Activated naive CD4-positive, alpha-beta T cell treated with anti-CD3 and anti-CD28 coated beads, Interleukin-2, amount 10 ng/mL, durations not matched to agents 7 days and 5 days (primary cell): ENCODE results near the gene BRAT1.
A peak's percentile ranks its signal among the peaks of the same experiment; 100 is the strongest.

Source experiments
- CTCF ChIA-PET: fragments of 350-600 bp; sonication (Branson Sonifier 250); formaldehyde crosslinking; loops from one replicate; lab custom pipeline; 2021; ENCODE audit warnings: antibody characterized with exemption; lab: Charles Lee
- DNase-seq: peaks from one replicate; pipeline ENCODE4 v3.0.0-alpha.2; 2020
- H3K27ac Mint-ChIP-seq: one replicate; pipeline ENCODE4 v1.8.0; 2021; ENCODE audit warnings: mild to moderate bottlenecking, moderate library complexity, mixed read lengths
- H3K27me3 Mint-ChIP-seq: one replicate; pipeline ENCODE4 v1.8.0; 2021; ENCODE audit warnings: mild to moderate bottlenecking, mixed read lengths
- H3K36me3 Mint-ChIP-seq: one replicate; pipeline ENCODE4 v1.8.0; 2021; ENCODE audit warnings: mixed read lengths
- H3K4me1 Mint-ChIP-seq: one replicate; pipeline ENCODE4 v1.8.0; 2021; ENCODE audit warnings: mixed read lengths
- H3K4me3 Mint-ChIP-seq: one replicate; pipeline ENCODE4 v1.8.0; 2021; ENCODE audit warnings: mild to moderate bottlenecking, moderate library complexity, mixed read lengths
- H3K9me3 Mint-ChIP-seq: one replicate; pipeline ENCODE4 v1.8.0; 2021; ENCODE audit warnings: mixed read lengths

Gene BRAT1

DNA sequence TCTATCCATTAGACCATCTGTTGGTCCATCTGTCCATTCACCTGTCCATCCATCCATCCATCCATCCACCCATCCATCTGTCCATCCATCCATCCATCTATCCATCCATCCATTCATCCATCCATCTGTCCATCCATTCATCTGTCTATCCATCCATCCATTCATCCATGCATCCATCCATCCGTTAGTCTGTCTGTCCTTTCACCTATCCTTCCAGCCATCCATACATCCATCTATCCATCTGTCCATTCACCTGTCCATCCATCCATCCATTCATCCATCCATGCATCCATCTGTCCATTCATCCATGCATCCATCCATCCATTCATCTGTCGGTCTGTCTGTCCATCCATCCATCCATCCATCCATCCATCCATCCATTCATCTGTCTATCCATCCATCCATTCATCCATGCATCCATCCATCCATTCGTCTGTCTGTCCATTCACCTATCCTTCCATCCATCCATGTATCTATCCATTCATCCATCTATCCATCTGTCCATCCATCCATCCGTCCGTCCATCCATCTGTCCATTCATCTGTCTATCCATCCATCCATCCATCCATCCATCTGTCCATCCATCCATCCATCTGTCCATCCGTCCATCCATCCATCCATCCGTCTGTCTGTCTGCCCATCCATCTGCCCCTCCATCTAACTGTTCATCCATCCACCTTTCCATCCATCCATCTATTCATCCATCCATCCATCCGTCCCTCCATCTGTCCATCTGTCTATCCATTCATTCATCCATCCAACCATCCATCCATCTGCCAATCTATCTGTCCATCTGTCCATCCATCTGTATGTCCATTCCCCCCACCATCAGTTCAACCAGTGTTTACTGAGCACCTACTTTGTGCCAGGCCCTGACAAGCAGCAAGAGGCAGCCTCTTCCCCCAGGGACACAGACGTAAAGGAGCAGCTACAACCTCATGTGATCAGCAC lies 40.6 kb downstream of the BRAT1 start:
- Mint-ChIP-seq H3K9me3 (no peaks in the 10 kb centered on the region), H3K27me3 (peaks cover 25% of the 10 kb centered on the region), H3K4me1 (peaks cover 50% of the 10 kb centered on the region), H3K36me3 (no peaks in the 10 kb centered on the region), H3K4me3 (no peak overlapping the region), H3K27ac (no peak overlapping the region)
- DNase-seq: no peak
- CTCF ChIA-PET: no interaction called here

GRCh38 chr7:2513702-2514101 lies 41.6 kb downstream of the BRAT1 start:
- Mint-ChIP-seq H3K4me1 (peaks cover 57% of the 10 kb centered on the region), H3K36me3 (peaks cover 1% of the 10 kb centered on the region), H3K9me3 (no peaks in the 10 kb centered on the region), H3K4me3 (no peak overlapping the region), H3K27me3 (peaks cover 21% of the 10 kb centered on the region), H3K27ac (no peak overlapping the region)
- DNase-seq: no peak
- CTCF ChIA-PET: no interaction called here

DNA sequence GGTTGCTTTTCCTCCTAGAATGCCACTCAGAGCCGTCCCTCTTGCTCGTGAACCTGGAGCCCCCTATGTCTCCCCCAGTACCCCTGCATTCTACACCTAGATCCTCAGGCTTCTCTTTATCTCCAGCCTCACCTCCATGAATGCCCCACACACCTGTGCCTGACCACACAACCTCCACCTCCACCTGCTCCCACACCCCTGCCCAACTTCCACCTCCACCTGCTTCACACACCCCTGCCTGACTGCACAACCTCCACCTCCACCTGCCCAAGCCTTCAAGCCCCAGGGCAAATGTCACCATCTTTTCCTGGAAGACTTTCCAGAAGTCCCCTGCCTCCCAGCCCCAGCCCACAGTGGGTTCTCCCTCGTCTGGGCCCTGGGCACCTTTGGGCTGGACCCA lies 42.6 kb downstream of the BRAT1 start:
- no peak overlapping the region for H3K4me3 Mint-ChIP-seq
- peaks cover 1% of the 10 kb centered on the region for H3K36me3 Mint-ChIP-seq
- H3K27me3 Mint-ChIP-seq: peaks cover 16% of the 10 kb centered on the region
- peak overlapping the region; percentile 97 for H3K27ac Mint-ChIP-seq
- no peaks in the 10 kb centered on the region for H3K9me3 Mint-ChIP-seq
- H3K4me1 Mint-ChIP-seq: peaks cover 58% of the 10 kb centered on the region
- CTCF ChIA-PET: no interaction called here
- no peak for DNase-seq

DNA sequence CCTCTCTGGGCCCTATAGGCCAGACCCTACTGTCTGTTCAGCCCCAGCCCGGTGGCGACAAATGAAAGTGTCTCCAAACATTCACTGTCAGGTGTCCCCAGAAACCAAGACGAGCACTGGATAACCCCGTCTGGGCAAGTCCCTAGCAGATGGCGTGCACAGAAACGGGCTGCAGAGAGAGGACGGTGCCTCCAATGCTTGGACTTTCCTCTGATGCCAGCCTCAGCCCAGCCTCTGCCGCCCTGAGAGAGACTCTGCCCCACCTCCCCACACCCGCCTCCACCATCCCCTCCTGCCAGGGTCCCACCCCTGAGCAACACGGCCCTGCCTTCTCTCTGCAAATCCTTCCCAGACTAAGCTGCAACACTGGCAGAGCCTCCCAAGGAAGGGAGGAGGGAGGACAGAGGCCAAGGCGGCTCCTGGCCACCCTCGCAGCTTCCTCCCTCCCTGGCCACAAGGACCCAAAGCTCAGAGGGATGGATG lies 43.1 kb downstream of the BRAT1 start:
- H3K27me3 Mint-ChIP-seq: peaks cover 11% of the 10 kb centered on the region
- H3K4me3 Mint-ChIP-seq: peak overlapping the region; percentile 72
- H3K36me3 Mint-ChIP-seq: peaks cover 1% of the 10 kb centered on the region
- no peak for DNase-seq
- H3K4me1 Mint-ChIP-seq: peaks cover 59% of the 10 kb centered on the region
- CTCF ChIA-PET: no interaction called here
- no peaks in the 10 kb centered on the region for H3K9me3 Mint-ChIP-seq
- H3K27ac Mint-ChIP-seq: peak overlapping the region; percentile 97

DNA sequence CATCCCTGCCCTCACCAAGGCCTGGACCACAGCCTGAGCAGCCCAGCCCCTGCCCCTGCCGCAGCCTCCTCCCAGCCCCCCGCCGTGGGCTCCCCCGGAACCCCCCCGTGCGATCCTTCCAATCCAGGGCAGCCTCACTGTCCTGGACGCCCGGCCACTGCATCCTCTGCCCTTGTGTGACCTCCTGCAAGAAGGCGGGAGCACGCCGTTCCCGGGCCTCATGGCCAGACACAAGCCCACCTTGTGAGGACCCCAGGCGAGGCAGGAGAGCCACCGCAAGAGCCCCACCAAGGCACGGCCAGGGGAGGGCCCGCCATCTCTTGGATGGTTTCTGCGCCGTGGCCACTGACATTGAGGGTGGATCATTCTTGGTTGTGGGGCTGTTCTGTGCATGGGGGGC lies 43.6 kb downstream of the BRAT1 start:
- H3K27ac Mint-ChIP-seq: peak overlapping the region; percentile 97
- peaks cover 8% of the 10 kb centered on the region for H3K27me3 Mint-ChIP-seq
- no peak for DNase-seq
- H3K36me3 Mint-ChIP-seq: peaks cover 1% of the 10 kb centered on the region
- peaks cover 59% of the 10 kb centered on the region for H3K4me1 Mint-ChIP-seq
- H3K4me3 Mint-ChIP-seq: peak overlapping the region; percentile 72
- no peaks in the 10 kb centered on the region for H3K9me3 Mint-ChIP-seq
- CTCF ChIA-PET: no interaction called here

GRCh38 chr7:2510909-2511768 lies 44.2 kb downstream of the BRAT1 start:
- DNase-seq: peak; percentile 81
- Mint-ChIP-seq H3K27me3 (peaks cover 3% of the 10 kb centered on the region), H3K4me1 (peaks cover 64% of the 10 kb centered on the region), H3K4me3 (peak overlapping the region; percentile 72), H3K27ac (peak overlapping the region; percentile 97), H3K36me3 (peaks cover 1% of the 10 kb centered on the region), H3K9me3 (no peaks in the 10 kb centered on the region)
- CTCF ChIA-PET: interaction anchor here (1.3 kb wide), 1 partner anchor 10 kb away, joined by 4 read pairs; no protein-coding TSS in a partner anchor

DNA sequence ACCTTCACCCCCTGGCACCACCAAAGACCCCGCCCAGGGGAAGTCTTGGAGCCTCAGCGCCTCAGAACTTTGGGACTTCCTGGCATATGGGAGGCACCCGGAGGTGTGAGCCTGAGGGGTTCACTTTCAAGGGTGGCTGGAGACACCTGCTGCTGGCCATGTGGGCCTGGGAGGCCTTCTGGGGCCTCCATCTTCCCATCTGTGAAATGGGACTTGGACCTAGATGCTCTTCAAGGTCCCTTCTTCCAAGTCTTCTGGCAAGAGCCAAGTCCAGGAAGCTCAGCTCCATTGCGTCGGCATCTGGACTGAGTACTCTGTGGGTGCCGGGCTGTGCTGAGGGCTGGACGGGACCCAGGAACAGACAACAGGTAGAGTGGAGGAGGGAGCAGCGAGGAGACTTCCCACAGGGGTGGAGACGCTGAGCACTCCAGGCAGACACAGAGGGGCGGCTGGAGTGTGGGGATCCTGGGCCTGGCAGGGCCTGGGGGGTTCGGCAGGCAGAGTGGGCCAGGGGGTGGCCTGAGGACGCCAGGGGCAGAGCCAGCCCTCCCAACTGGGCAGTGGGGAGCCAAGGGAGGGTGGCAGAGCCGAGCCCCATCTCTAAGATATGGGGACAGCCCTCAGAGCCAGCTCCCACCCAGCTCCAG lies 45.1 kb downstream of the BRAT1 start:
- no peaks in the 10 kb centered on the region for H3K9me3 Mint-ChIP-seq
- peaks cover 3% of the 10 kb centered on the region for H3K27me3 Mint-ChIP-seq
- no peak for DNase-seq
- peaks cover 64% of the 10 kb centered on the region for H3K4me1 Mint-ChIP-seq
- CTCF ChIA-PET: interaction anchor here (0.6 to 1.3 kb wide), 2 partner anchors 11 to 41 kb away, joined by 3 to 4 read pairs; no protein-coding TSS in a partner anchor
- H3K36me3 Mint-ChIP-seq: peaks cover 1% of the 10 kb centered on the region
- H3K4me3 Mint-ChIP-seq: peak overlapping the region; percentile 72
- peak overlapping the region; percentile 97 for H3K27ac Mint-ChIP-seq

DNA sequence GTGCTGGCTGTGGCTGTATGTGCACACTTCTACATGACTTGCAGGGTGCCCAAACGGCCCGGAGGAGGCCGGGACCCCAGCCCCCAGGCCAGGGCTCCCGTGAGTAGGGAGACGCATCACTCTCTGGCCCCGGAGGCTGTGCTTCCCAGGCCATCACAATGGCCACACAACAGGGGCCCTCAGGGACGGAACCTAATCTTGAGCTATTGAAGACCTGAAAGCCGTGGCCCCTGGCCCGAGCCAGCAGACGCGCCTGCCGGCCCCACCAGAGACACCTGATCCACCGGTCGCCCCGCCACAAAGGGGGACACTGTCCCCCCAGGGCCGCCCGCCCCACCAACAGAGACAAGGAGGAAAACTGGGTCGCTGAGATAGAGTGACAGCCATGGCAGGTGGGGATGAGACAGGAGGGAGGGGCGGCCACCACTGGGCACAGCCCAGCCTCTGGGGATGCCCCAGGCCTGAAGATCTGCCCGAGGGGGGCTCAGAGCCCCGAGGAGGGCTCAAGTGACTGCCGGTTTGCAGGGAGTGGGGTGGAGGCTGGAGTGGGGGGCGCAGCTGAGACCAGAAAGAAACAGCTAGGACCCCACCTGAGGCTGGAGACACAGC lies 45.9 kb downstream of the BRAT1 start:
- Mint-ChIP-seq H3K4me1 (peaks cover 64% of the 10 kb centered on the region), H3K27ac (peak overlapping the region; percentile 97), H3K27me3 (peaks cover 3% of the 10 kb centered on the region), H3K36me3 (peaks cover 1% of the 10 kb centered on the region), H3K9me3 (no peaks in the 10 kb centered on the region), H3K4me3 (peak overlapping the region; percentile 76)
- CTCF ChIA-PET: no interaction called here
- no peak for DNase-seq

GRCh38 chr7:2508327-2509215 lies 46.8 kb downstream of the BRAT1 start:
- peaks cover 64% of the 10 kb centered on the region for H3K4me1 Mint-ChIP-seq
- H3K27me3 Mint-ChIP-seq: peaks cover 3% of the 10 kb centered on the region
- peaks cover 1% of the 10 kb centered on the region for H3K36me3 Mint-ChIP-seq
- H3K27ac Mint-ChIP-seq: peak overlapping the region; percentile 97
- DNase-seq: peak; percentile 93
- CTCF ChIA-PET: no interaction called here
- H3K4me3 Mint-ChIP-seq: peak overlapping the region; percentile 76
- H3K9me3 Mint-ChIP-seq: no peaks in the 10 kb centered on the region

GRCh38 chr7:2507917-2508306 lies 47.4 kb downstream of the BRAT1 start:
- H3K36me3 Mint-ChIP-seq: peaks cover 1% of the 10 kb centered on the region
- CTCF ChIA-PET: no interaction called here
- peaks cover 8% of the 10 kb centered on the region for H3K27me3 Mint-ChIP-seq
- no peaks in the 10 kb centered on the region for H3K9me3 Mint-ChIP-seq
- peak overlapping the region; percentile 97 for H3K27ac Mint-ChIP-seq
- no peak overlapping the region for H3K4me3 Mint-ChIP-seq
- DNase-seq: no peak
- H3K4me1 Mint-ChIP-seq: peaks cover 60% of the 10 kb centered on the region

DNA sequence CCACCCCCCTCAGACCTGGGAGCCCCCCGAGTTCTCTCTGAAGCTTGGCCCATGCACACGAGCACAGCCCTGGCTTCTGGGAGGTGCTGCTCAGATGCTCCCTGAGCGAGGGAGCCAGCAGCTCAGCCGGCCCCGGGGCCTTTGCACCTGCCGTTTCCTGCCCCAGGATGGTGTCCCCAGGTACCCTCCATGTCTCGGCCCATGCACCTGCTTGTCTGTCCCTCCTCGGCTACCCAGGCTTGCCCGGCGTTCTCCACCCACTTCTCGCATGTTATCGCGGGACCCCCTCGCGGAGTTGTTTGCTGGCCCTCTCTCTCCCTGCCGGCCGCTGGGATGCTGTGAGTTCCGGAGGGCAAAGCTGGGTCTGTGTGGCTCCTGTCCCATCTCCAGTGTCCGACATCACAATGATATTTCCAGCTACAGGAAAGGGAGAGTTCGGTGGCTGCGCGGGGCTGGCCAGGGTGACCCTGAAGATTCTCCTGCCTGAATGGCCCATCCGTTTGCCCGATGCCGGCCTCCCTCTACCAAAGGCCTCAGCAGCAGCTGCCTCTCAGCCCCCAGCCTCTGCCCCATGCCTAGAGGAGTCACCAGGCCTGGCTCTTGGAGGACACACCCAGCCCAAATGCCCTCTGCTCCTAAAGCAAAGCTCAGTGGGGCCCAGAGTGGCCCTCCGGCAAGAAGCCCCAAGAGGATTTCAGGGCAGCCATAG lies 48.0 kb downstream of the BRAT1 start:
- no peak for DNase-seq
- Mint-ChIP-seq H3K9me3 (no peaks in the 10 kb centered on the region), H3K36me3 (peaks cover 1% of the 10 kb centered on the region), H3K27ac (peak overlapping the region; percentile 97), H3K4me1 (peaks cover 55% of the 10 kb centered on the region), H3K4me3 (no peak overlapping the region), H3K27me3 (peaks cover 8% of the 10 kb centered on the region)
- CTCF ChIA-PET: no interaction called here

- H3K4me3 Mint-ChIP-seq: no peak overlapping the region
- H3K27me3 Mint-ChIP-seq: peaks cover 16% of the 10 kb centered on the region
- peaks cover 1% of the 10 kb centered on the region for H3K36me3 Mint-ChIP-seq
- H3K4me1 Mint-ChIP-seq: peaks cover 36% of the 10 kb centered on the region
- H3K27ac Mint-ChIP-seq: no peak overlapping the region
- CTCF ChIA-PET: no interaction called here
- no peak for DNase-seq
- no peaks in the 10 kb centered on the region for H3K9me3 Mint-ChIP-seq
Measured at GRCh38 chr7:2505401-2505800, 49.9 kb downstream of the BRAT1 start.
